Measurements from ENCODE around the gene SMOC2. TPM values are rescaled to one million over a fixed set of nuclear protein-coding genes. Genes with fewer than 3 reads are reported as not detected.

The SMOC2 gene
- total RNA-seq, 1 experiment from 2014 or later, result 2.1 TPM

- H2BK120ac ChIP-seq (ENCODE audit: low read depth, low read length, poor library complexity, severe bottlenecking), result no peak overlapping the region
- H3K9ac ChIP-seq (ENCODE audit: extremely low read depth, insufficient read length, low read length), result no peak overlapping the region
- H3K36me3 Mint-ChIP-seq (ENCODE audit: insufficient read depth in 1 of 3, low read depth in 3 of 3), result no peaks in the 10 kb centered on the region
- no peak overlapping the region for H4K5ac ChIP-seq (ENCODE audit: insufficient read length, low read depth, low read length)
- peaks cover 30 to 37% of the 10 kb centered on the region in 2 experiments for H3K4me1 Mint-ChIP-seq
- peaks cover 2% of the 10 kb centered on the region; the same call in 1 of the 2 replicates for H3K27me3 Mint-ChIP-seq (ENCODE audit: low read depth)
- no peak overlapping the region for H2BK15ac ChIP-seq (ENCODE audit: low read depth, low read length)
- peak overlapping the region in 2 of 3 experiments; percentile 4 to 20; a peak in 2 of 7 replicates for H3K27ac Mint-ChIP-seq
- no peak overlapping the region for H4K91ac ChIP-seq (ENCODE audit: insufficient read length, low read depth, low read length)
- no peaks in the 10 kb centered on the region for H4K20me1 ChIP-seq (ENCODE audit: control insufficient read depth, insufficient read depth, insufficient read length)
- H3K27me3 ChIP-seq (ENCODE audit: insufficient read depth, low read length), result no peaks in the 10 kb centered on the region
- no peak overlapping the region for H3K4me2 ChIP-seq (ENCODE audit: insufficient read depth, insufficient read length, low read length)
- no peak for DNase-seq
- WGBS (ENCODE audit: extremely low coverage, insufficient read length, low lambda C conversion rate), result no CpG with 5 or more reads among the region's 5 CpGs
- no peak overlapping the region for H3K14ac ChIP-seq (ENCODE audit: insufficient read depth, low read length)
- no peak overlapping the region for H3T11ph ChIP-seq (ENCODE audit: low read length)
- no peaks in the 10 kb centered on the region for H3K79me2 ChIP-seq (ENCODE audit: insufficient read depth, low read length)
- no peak overlapping the region for H3K4me3 Mint-ChIP-seq
- TF ChIP-seq, protein P1, sequence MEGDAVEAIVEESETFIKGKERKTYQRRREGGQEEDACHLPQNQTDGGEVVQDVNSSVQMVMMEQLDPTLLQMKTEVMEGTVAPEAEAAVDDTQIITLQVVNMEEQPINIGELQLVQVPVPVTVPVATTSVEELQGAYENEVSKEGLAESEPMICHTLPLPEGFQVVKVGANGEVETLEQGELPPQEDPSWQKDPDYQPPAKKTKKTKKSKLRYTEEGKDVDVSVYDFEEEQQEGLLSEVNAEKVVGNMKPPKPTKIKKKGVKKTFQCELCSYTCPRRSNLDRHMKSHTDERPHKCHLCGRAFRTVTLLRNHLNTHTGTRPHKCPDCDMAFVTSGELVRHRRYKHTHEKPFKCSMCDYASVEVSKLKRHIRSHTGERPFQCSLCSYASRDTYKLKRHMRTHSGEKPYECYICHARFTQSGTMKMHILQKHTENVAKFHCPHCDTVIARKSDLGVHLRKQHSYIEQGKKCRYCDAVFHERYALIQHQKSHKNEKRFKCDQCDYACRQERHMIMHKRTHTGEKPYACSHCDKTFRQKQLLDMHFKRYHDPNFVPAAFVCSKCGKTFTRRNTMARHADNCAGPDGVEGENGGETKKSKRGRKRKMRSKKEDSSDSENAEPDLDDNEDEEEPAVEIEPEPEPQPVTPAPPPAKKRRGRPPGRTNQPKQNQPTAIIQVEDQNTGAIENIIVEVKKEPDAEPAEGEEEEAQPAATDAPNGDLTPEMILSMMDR (conservative IDR thresholded peaks at IDR 0.05), result no peak
- H3K27ac ChIP-seq (ENCODE audit: insufficient read length, low read depth, low read length), result no peak overlapping the region
- H3K79me1 ChIP-seq (ENCODE audit: insufficient read depth, low read depth, low read length, poor library complexity, severe bottlenecking), result no peaks in the 10 kb centered on the region
- H2AK5ac ChIP-seq (ENCODE audit: insufficient read length, low read length), result no peak overlapping the region
- H2BK12ac ChIP-seq (ENCODE audit: insufficient read length, low read depth, low read length), result no peak overlapping the region
- no peak overlapping the region for H2BK20ac ChIP-seq (ENCODE audit: low read depth, low read length, poor library complexity, severe bottlenecking)
- no peak overlapping the region for H3K4ac ChIP-seq (ENCODE audit: low read depth, low read length)
- no peak overlapping the region for H3K18ac ChIP-seq (ENCODE audit: insufficient read length, low read depth, low read length)
- no peak overlapping the region for H3K23ac ChIP-seq (ENCODE audit: insufficient read length, low read depth, low read length)
- no peak overlapping the region for H3K56ac ChIP-seq (ENCODE audit: insufficient read length, low read depth, low read length)
- H2BK5ac ChIP-seq (ENCODE audit: insufficient read length, low read length), result no peak overlapping the region
- no peaks in the 10 kb centered on the region for H3K23me2 ChIP-seq (ENCODE audit: insufficient read length, low read depth, low read length, poor library complexity, severe bottlenecking)
- H4K8ac ChIP-seq (replicated peaks; ENCODE audit: insufficient read length, low read depth, low read length), result no peak overlapping the region
- H3K4me1 ChIP-seq (ENCODE audit: insufficient read depth, low read length), result no peaks in the 10 kb centered on the region; the same call in 1 of the 2 replicates
- H3K9me3 ChIP-seq (ENCODE audit: control insufficient read depth, low read depth, low read length), result no peaks in the 10 kb centered on the region
- no peaks in the 10 kb centered on the region; a peak in 2 of 5 replicates for H3K9me3 Mint-ChIP-seq
- no peak overlapping the region for H2AFZ ChIP-seq (ENCODE audit: low read length)
Observed at GRCh38 chr6:168641446-168641845, 200.5 kb downstream of the SMOC2 start.
